HTERT RPE-1 (cell line): ENCODE measurements around the gene NCOR2.

Experiments
- in situ Hi-C: fragments of 300-500 bp; cut with MboI; formaldehyde crosslinking; loops from 4 replicates; pipeline ENCODE4 v1.14.3; 2020; ENCODE audit warnings: low sequenced_read_pairs

The NCOR2 gene

DNA sequence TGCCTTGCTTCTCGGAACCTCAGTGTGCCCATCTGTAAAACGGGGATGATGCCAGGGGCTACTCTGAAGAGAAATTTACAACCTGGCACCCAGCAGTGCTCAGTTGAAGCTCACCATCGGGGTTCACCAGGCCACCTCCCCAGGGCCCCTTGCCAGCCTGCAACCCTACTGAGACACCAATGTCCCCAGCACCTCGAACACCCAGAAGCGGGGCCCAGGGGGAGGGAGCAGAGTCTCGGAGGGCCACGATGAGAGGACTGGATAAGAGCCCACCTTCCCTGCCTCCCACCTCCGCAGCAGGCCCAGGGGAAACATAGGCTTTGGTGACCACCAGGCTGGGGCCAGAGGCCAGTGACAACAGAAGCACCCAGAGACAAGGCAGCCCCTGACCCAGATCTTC is 22.4 kb downstream of the NCOR2 start:
- in situ Hi-C loops: no loop called here

DNA sequence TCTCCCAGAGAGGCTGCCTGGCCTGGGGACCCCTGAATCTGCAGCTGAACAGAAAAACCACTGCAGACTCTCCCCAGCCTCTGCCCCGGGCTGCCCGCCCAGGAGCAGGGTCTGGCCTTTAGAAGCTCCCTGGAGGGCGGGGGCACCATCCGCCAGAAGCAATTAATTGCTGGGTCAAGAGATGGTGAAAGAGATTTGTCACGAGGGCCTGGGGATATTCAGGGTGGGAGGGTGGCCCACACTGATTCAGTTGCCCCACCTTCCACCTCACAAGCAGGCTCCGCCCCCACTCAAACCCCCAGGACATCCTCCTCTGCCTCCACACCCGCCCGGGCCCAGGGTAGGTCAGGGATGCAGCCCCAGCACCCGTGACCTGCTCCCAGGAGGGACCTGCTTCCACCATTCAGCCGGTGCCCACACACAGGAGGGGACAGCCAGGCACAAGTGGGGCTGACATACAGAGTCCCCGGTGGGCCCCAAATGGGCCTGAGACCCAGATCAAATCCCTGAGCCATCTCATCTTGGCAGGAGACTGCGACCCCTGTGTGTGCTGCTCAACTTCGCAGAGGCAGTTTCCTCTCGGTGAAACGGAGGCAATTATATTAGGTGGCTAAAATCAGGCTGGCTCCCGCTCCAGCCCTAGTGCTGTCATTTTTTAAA is 23.0 kb downstream of the NCOR2 start:
- in situ Hi-C loops: no loop called here

DNA sequence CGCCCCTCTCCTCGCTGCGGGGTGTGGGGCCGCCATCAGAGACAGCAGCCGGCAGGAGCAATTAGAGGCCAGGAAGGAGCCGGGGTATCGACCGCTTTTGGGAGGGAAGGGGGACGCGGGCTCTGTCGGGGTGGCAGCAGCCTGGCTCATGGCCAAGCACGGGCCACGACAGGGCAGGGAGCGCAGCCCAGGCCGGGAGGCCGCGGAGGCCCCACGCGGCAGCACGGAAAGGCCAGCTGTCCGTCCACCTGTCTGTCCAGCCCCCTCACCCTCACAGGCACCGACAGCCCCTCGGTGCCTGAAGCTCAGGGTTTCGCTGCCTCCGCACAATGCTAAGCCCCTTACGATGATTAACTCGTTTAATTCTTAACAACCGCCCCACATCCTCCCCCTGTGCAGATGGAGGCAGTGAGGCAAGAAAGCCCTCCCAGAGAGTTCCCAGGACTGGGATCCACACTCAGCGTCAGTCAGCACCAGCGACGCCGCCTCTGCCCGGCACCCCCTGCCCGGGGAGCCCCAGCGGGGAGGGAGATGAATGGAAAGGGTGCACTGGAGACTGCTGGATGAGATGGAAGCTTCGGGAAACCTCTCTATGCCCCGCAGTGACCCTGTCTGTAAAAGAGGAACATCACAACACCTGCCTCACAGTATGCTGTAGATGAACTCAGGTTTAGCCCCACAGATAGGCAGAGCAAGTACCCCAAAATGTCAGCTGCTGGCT is 23.7 kb downstream of the NCOR2 start:
- in situ Hi-C loops: no loop called here

DNA sequence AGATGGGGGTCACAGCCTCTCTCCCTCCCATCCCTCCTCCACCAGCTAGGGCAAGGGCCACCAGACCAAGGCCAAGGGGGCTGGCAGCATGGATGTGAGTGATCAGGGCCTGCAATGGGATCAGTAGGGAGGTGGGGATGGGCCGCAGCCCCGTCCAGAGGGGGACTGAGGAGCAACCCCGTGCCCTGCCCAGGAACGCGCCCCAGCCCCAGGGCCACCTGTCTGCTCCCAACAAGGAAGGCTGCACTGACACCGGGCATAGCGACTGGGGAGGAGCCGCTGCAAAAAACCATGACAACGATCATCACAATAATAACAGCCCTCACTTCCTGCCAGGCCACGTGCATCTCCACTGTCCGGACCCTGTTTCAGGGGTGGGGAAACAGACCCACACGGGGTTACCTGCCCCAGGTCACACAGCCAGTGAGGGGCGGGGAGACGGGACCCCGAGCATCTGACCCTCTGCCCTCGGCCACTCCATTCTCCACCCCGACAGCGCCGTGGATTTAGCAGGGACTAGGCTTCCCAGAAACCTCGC is 24.3 kb downstream of the NCOR2 start:
- in situ Hi-C loops: no loop called here

DNA sequence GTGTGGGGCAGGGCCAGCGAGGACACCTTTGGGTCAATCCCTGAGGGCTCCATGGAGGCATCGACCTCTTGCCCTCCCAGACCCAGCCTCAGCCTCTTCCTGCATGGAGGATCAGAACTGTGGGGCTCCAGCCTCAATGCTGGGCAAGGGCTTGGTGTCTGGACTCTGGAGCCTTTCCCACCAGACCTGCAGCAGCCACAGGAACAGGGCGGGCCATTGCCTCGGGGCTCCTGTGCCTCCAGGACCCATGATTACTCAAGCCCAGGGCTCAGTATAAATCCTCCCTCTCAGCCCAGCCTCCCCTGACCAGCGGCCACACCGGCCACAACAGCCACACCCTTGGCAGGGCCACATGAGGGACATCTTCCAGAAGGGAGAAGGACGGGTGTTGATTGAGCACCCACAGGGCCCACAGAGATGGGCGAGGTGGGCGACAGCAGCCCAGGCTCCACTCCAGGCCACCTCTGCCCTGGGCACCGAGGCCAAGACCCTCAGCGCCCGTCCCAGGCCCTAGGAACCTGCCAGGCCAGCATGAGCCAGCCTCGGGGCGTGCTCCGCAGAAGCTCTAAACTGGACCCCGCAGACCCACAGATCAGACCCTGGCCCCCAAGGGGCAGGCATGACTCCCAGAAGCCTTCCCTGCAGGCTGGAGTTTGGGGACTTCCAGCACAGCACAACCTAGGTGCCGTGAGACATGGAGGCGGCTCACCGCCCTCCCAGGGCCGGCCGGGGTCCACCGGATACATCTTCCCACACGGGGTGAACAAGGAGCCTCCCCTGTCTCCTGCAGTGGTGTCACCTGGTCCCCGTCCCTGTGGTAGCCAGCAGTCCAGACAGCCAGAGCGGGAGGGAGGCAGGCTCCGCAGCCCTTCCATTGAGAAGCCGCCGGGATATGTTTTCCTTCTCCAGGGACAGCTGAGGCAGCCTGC is 25.1 kb downstream of the NCOR2 start:
- in situ Hi-C loops: no loop called here

DNA sequence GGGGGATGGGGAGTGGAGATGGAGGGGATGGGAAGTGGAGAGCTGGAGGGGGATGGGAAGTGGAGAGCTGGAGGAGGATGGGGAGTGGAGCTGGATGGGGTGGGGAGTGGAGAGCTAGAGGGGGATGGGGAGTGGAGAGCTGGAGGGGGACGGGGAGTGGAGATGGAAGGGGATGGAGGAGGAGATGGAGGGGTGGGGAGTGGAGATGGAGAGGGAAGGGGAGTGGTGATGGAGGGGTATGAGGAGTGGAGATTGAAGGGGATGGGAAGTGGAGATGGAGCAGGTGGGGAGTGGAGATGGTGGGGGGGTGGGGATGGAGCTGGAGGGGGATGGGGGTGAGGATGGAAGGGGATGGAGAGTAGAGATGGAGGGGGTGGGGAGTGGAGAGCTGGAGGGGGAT is 26.1 kb downstream of the NCOR2 start:
- in situ Hi-C loops: no loop called here

DNA sequence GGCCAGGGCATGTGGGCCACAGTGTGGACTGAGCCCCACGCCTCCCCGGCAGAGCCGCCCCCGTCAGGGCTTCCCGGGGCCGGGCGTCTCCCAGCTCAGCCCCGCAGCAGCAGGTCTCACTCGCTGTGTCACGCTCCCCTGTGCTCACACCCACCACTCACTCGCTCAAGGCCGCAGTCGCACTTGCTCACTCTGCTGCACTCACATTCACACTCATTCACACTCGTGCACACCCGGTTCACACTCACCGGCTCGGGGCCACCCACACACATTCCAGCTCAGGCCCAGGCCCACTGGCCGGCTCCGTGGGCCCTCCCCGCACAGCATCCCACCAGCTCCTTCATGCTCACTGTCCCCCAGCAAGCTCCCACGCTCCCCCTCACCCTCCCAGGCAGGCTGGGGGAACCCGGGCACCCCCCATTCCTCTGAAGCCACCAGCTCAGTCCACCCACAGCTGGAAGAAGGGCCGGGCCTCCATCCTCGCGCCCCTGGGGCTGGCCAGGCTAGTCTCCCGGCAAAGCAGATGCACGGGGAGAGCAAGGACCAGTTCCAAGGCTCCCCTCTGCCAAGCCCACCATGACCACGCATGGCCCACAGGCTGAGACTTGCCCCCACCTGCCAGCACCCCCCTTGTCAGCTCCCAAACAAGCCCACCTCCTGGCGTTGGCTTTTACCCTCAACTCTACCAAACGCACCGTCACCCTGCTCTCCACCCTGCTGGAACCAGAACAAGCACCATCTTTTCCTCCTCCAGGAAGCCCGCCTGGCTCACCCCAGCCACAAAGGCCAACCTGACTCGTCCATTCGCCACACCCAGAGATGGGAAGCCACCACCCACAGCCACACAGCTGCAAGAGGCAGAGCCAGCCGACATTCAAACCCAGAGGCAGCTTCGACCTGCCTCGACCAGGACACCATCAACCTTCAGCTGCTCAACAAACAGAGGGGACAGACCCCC is 28.0 kb downstream of the NCOR2 start:
- in situ Hi-C loops: no loop called here

DNA sequence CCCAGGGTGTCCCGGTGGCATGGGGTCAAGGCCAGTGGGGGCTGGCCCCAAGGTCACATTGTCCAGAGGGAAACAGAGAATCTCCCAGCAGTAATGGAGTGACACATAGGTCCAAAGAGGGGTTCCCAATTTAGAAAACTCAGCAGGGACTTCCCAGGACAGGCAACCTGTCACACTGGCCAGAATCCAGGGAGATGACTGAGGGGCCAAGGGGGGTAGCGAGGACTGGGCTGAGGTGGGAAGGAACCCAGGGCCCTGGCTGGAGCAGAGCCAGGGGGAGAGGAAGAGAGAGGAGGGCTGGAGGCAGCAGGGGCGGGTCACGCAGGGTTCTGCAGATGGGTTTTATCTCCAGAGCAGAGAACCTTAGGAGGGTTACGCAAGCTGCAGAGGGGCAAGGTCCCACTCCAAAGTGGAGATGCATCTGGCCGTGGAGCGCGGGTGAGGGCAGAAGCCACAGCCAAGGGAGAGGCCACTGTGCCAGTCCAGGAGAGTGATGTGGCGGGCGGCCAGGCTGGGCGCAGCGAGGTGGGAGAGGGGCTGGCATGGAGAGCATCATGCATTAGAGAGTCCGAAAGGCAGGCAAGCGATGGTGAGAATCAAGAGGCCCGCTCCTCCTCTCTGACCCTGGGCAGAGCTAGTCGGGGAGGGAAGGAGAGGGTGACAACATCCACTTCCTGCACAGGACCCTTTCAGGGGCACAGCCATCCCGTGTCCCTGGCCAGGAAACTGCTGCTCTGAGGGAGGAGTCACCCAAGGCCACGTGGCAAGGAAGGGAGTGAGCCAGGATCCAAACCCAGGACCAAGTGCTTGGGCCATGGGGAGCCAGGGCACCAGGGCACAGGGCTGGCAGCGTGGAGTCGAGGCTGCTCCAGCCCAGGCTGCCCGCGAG is 29.0 kb downstream of the NCOR2 start:
- in situ Hi-C loops: no loop called here

DNA sequence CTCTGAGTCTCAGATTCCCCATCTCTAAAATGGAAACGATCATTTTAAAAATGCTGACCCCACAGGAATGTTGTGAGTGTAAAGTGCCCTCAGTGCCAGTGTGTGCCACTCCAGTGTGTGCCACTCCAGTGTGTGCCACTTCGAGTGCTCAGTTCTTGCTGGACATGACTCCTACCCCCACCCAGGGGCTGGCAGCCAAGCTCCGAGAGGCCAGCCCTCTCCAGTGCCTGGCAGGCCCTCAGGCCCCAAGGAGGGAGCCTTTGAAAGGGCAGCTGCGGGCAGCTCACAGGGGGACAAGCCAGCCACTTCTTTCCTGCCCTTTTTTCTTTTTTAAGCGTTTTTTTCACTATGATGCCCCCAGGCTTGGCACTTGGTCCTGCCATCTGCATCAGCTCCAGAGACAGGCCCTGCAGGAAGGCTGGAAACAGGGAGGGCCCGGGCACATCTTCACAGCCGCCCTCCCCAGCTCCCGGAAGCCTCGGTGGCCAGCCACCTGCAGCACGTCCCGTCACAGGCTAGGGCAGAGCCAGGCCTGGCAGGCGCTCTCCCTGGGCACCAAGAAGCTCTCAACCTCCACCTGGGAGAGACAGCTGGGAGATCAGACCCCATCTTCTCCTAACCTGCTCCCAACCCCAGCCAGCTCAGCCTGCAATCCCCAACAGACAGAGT is 29.8 kb downstream of the NCOR2 start:
- in situ Hi-C loops: no loop called here

DNA sequence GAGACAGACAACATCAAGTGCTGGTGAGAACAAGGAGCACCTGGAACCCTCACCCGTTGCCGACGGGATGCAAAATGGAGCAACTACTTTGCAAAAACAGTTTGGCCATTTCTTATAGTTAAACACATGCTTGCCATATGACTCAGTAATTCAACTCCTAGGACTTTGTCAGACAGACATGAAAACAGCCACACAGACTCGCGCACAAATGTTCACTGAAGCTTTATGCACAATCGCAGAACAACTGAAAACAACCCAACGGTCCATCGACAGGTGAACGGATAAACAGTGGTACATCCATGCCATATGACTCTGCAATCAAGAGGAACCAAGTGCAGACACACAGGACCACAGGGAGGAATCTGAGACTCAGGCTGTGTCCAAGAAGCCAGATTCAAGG is 30.8 kb downstream of the NCOR2 start:
- in situ Hi-C loops: no loop called here

DNA sequence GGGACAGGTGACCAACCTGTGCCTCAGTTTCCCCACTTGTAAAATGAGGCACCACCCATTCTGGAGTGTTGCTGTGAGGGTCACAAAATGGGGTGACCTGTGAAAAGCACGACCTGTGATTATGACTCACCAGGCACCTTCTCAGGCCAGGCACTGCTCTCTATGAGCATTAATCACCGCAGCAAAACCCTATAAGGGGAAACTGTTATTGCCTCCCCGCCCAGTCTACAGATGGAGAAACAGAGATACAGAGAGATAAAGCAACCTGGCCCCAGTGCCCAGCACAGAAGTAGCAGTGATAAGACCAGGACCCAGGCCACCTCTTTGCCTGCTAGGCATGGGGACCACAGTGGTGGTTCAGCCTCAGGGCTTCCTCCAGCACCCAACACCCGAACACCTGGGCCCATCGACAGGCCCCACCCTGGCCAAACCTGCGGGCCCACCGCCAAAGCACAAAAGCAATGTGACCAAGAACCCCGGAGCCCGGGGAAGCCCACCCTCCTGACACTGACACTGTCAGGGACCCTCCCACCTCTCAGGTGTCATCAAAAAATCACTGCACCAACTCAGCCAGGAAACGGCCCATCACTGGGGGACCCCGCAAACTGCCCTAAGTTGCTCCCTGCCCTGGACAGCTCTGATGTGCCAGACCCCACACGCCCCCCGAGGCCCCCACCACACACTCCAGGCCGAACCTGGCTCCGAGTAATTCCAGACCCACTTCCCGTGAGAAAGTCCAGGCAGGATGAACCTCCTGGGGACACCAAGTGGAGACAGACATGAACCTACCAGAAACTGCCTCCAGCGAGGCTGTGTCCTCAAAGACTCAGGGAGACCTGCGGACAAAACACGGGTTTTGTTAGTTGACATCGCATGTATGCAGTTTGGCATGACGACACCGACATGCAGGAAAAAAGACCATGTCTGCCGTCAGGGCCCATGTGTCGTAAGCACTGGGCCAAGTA is 32.4 kb downstream of the NCOR2 start:
- in situ Hi-C loops: no loop called here

DNA sequence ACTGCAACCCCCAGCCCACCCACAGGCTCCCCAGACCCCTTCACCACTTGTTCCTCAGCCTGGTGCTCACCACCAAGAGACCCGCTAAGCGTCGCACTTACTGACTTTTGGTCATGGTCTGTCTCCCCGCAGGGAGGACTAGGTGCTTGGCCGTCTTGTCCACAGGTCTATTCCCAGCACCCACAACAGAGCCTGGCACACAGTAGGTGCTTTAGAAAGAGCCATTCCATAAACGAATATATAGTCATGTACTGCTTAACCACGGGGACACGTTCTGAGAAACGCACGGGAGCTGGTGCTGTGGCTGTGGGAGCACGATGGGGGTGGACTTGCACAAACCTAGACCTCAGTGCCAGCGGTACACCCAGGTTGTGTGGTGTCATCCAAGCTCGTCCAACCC is 34.0 kb downstream of the NCOR2 start:
- in situ Hi-C loops: no loop called here

DNA sequence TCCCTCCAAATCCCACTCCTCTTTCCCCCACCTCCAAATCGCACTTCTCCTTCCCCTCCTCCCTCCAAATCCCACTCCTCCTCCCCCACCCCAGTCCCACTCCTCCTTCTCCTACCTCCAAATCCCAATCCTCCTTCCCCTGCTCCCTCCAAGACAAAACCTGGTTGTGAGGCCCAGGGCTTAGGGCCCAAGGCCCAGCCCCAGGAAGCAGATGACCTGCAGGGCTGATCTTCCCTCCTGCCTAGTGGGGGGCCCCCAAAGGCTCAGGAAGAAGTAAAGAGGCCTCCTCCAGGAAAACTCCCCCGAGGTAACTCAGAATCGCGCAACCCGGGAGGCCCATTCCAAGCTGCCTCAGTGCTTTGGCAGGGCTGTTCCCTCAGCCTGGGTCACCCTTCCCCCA is 34.4 kb downstream of the NCOR2 start:
- in situ Hi-C loops: no loop called here

DNA sequence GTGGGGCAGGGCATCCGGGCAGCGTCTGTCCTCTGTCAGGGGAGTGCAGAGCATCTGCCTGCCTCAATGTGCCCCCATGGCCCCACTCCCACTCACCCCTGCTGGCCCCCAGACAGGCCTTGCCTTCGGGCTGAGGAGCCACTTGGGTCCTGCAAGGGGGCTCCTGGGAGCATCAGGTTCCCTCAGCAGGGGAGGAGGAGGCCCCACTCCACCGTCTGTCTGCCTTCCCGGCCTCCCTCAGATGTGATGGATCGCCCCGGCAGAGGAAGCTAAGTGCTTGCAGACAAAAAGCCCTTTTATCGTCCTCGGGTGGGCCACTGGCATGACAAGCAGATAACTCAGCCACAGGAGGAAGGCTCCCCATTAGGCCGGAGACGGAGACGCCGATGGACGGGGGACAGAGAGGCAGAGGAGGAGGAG is 35.1 kb downstream of the NCOR2 start:
- in situ Hi-C loops: no loop called here

DNA sequence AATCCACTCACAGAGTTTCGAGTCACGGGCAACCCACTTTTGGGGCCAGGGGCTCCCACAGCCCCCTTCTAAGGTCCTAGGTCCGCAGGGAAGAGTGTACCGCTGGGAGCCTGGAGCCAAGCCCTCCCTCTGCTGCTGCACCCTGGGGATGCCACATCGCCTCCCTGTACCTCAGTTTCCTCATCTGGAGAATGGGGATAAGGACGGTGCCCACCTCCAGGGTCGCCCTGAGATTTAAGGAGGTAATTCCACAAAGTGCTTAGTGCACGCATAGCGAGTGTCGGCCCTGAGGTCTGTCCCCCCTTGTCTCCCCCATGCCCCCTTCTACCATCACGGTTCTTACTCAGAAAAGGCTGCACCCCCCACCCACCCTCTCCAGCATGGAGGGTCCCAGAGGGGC is 35.5 kb downstream of the NCOR2 start:
- in situ Hi-C loops: no loop called here

DNA sequence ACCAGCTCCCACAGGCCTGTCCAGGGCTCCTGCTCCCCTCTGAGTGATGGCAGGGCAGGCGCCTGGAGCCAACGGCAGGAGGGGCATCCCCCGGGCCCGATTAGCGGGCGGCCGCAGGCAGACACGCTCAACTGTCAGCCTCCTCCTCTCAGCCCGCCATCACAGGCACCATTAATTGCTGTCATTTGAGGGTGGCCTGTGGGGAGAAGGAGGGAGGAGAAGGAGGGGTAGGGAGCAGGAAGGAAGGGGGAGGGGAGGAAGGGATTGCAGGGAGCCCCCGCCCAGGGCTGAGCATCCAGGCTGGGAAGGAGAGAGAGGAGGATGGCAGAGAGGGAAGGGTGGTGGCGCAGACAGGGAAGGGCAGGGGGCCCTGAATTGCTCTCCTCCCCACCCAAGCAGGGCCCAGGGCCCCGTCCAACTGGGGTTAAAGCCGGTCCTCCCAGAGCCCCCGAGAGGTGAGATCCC is 36.1 kb downstream of the NCOR2 start:
- in situ Hi-C loops: no loop called here

DNA sequence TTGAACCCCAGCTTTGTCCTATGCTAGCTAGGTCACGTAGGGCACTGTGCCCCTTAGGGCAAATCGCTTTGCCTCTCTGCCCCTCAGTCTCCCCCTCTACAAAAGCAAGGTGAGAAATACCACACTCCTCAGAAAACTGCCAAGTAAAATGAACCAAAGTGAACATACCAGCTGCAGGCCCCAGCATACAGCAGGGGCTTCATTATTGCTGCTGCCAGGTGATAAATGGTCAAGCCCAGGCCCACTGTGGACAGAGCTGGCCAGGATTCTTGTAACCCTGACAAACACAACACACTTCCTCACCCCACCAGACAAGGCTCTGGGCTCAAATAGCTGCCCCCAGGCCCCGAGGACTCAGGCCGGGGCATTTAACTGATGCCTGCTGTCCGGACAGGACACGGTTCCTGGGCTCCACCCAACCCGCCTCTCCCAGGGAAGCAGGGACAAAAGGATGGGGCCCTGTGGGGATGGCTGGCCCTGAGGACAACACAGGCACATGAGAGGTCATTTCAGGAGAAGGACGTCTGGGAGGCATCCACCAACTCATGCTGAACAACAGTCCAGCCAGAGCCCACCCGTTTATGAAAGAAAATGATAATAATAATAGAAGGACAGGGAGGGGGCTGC is 36.7 kb downstream of the NCOR2 start:
- in situ Hi-C loops: no loop called here
